GM10248 (cell line): ENCODE results near the gene SMYD3.

Experiments used
- CTCF ChIA-PET: fragments of 300-600 bp; sonication (Branson Sonifier 250); formaldehyde crosslinking; extraction: SDS; loops from one replicate; lab custom pipeline; 2021; ENCODE audit warnings: antibody characterized with exemption; lab: Yijun Ruan, JAX
- POLR2A ChIA-PET: fragments of 350-650 bp; sonication (Branson Sonifier 250); formaldehyde crosslinking; extraction: SDS; loops from one replicate; lab custom pipeline; 2020; ENCODE audit warnings: antibody characterized with exemption; lab: Yijun Ruan, JAX
- DNase-seq: peaks from one replicate; pipeline ENCODE4 v3.0.0; 2012; ENCODE audit errors: extremely low spot score
- TF ChIP-seq, protein P1 (sequence below): IDR thresholded peaks from 2 replicates; pipeline ENCODE4 v1.5.1; 2012; ENCODE audit warnings: mild to moderate bottlenecking, low read depth; ENCODE audit errors: extremely low read depth, missing control alignments, control extremely low read depth

SMYD3 gene

DNA sequence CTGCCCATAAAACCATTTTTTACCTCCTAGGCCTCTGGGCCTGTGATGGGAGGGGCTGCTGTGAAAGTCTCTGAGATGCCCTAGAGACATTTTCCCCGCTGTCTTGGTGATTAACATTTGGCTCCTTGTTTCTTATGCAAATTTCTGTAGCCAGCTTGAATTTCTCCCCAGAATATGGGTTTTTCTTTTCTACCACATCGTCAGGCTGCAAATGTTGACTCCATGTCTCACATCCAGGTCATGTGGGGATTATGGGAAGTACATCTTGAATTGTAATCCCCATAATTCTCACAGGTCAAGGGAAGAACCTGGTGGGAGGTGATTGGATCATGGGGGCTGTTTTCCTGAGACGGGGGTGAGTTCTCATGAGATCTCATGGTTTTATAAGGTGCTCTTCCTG, 603.2 kb downstream of the SMYD3 start:
- TF ChIP-seq, protein P1, sequence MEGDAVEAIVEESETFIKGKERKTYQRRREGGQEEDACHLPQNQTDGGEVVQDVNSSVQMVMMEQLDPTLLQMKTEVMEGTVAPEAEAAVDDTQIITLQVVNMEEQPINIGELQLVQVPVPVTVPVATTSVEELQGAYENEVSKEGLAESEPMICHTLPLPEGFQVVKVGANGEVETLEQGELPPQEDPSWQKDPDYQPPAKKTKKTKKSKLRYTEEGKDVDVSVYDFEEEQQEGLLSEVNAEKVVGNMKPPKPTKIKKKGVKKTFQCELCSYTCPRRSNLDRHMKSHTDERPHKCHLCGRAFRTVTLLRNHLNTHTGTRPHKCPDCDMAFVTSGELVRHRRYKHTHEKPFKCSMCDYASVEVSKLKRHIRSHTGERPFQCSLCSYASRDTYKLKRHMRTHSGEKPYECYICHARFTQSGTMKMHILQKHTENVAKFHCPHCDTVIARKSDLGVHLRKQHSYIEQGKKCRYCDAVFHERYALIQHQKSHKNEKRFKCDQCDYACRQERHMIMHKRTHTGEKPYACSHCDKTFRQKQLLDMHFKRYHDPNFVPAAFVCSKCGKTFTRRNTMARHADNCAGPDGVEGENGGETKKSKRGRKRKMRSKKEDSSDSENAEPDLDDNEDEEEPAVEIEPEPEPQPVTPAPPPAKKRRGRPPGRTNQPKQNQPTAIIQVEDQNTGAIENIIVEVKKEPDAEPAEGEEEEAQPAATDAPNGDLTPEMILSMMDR = no peak
- ChIA-PET CTCF (interaction anchor here (0.8 to 1.4 kb wide), 2 partner anchors 9 to 15 kb away, joined by 3 to 4 read pairs; no protein-coding TSS in a partner anchor), POLR2A (no interaction called here)
- DNase-seq = no peak

DNA sequence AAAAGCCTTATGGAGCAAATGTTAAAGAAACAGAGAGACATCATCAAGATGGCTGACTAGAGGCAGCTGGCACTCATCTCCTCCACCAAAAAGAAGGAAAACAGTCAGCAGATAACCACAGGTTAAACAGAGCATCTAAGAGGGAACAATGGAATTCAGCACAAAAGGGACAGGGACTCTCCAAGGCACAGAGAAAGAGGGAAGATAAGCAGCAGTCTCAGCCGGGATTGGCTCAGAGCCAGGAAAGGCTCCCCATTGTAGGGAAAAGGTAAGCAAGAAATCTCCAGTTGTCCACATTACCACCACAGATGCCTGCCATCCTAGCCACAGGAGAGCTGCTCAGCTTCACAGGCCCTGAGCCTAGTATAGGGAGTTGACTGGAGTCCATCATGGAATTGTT, 605.5 kb downstream of the SMYD3 start:
- DNase-seq = no peak
- ChIA-PET POLR2A (no interaction called here), CTCF (interaction anchor here (2.0 kb wide), 1 partner anchor 20 kb away, joined by 4 read pairs; no protein-coding TSS in a partner anchor)
- TF ChIP-seq, protein P1 = no peak

DNA sequence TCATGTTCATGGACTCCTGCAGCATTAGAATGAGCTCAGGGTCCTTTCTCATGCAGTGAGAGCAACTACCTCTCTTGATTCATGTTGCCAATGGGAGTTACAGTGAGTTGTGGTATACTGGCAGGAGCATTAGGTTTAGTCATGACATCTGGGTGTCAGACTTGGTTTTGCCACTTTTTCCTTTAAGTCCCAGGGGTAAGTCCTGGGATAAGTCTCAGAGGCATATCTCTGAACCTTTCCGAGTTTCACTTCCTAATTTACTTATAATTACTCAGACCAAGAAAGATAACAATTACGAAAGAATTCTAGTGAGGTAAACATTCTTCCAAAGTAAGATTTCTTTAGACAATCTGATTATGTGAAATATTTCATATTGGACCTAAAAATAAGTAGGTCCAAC, 606.0 kb downstream of the SMYD3 start:
- TF ChIP-seq, protein P1 = no peak
- CTCF ChIA-PET = interaction anchor here (4.7 kb wide), 1 partner anchor 12 kb away, joined by 35 read pairs; no protein-coding TSS in a partner anchor
- DNase-seq = no peak
- POLR2A ChIA-PET = no interaction called here

DNA sequence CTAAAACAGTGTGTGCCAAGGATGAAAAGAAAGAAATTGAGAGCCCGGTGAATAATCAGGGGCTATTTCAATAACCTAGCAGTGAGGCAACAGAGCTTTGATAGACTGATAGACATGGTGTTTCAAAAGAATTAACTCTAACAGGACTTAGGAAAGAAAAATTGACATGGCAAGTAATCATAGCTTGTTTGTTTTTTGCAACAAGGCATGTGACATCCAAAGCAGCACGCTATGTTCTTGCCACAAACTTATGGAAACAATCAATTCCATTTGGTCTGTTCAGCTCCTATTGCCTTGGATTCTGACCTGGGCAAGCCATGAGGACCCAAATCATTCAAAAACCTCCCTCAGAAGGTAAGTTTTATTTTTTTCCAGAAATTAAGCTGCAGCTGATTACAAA, 608.5 kb downstream of the SMYD3 start:
- ChIA-PET CTCF (interaction anchor here (1.3 to 4.7 kb wide), 2 partner anchors 9 to 13 kb away, joined by 3 to 35 read pairs; no protein-coding TSS in a partner anchor), POLR2A (no interaction called here)
- DNase-seq = no peak
- TF ChIP-seq, protein P1 = no peak

DNA sequence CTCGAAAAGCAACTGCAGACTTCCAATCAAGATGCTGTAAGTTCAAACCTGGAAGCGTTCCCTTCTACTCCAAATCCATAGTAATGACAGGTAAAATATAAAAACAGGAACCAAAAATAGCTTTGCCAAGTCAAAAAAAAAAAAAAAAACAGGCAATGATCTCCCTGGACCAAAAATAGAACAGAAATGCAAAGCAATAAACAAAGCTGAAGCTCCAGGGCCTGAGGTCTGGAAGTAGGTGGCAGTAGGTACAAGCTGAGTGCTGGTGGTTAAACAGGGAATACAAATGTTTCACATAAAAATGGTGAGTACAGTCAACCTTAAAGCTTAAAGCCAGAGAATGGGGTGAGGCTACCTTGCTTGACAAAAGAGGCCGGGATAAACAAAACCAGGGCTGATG, 610.8 kb downstream of the SMYD3 start:
- POLR2A ChIA-PET = no interaction called here
- no peak for DNase-seq

DNA sequence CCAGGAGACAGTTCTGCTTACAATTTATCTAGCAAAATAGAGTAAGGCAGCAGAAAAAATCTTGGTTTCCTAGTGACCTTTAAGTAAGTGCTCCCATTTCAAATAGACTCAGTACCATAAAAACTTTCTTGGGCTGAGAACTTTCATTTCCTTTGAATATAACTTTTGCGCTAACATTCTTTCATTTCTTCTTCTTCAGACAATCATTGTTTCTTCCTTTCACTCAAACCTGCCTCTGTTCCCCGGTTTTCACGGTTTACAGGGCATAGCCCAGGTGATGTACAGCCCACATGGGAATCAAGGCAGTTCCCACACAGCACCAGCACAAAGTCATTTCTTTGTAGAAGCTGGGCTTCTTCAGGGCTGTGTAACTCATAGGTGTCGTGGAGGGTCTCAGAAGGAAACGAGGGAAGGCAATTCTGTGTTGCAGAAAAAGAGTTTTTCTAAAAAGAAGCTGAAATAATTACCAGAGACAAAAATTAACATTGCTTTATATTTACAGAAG, 611.6 kb downstream of the SMYD3 start:
- ChIA-PET CTCF (interaction anchor here (1.0 to 1.7 kb wide), 3 partner anchors 8 to 108 kb away, joined by 3 to 4 read pairs (median 3); no protein-coding TSS in a partner anchor), POLR2A (no interaction called here)
- TF ChIP-seq, protein P1 = no peak
- DNase-seq = no peak

More for the DNA sequence above, 610.8 kb downstream of the SMYD3 start:
- CTCF ChIA-PET = interaction anchor here (1.0 to 1.3 kb wide), 2 partner anchors 23 to 107 kb away, joined by 3 read pairs; no protein-coding TSS in a partner anchor
- TF ChIP-seq, protein P1 = no peak
